22Rv1 (cell line): Measurements from ENCODE around the gene RYR2.

Experiments used
- ZFX ChIP-seq: fragments of 450-650 bp; IDR thresholded peaks from 2 replicates; pipeline ENCODE4 v1.6.1; 2017; ENCODE audit warnings: antibody characterized with exemption, borderline replicate concordance
- TF ChIP-seq, protein P1 (sequence below): fragments of 450-650 bp; IDR thresholded peaks from 2 replicates; pipeline ENCODE4 v1.5.1; 2017; ENCODE audit warnings: mild to moderate bottlenecking

DNA sequence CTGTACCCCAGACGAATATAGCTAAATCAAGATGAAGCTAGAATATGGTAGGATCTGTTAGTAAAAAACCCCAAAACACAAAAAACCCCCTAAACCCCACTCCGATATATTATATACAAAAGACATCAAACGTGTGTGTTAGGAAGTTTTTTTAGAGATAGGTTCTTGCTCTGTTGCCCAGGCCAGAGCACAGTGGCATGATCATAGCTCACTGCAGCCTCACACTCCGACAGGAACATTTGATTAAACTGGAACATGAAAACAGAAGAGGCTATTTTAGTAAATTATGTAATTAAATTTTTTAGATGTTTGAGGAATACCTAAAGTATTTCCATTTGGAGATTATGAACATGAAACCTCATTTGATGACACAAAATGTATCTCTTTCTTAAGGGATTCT is 8.2 kb upstream of the RYR2 start:
- TF ChIP-seq, protein P1, sequence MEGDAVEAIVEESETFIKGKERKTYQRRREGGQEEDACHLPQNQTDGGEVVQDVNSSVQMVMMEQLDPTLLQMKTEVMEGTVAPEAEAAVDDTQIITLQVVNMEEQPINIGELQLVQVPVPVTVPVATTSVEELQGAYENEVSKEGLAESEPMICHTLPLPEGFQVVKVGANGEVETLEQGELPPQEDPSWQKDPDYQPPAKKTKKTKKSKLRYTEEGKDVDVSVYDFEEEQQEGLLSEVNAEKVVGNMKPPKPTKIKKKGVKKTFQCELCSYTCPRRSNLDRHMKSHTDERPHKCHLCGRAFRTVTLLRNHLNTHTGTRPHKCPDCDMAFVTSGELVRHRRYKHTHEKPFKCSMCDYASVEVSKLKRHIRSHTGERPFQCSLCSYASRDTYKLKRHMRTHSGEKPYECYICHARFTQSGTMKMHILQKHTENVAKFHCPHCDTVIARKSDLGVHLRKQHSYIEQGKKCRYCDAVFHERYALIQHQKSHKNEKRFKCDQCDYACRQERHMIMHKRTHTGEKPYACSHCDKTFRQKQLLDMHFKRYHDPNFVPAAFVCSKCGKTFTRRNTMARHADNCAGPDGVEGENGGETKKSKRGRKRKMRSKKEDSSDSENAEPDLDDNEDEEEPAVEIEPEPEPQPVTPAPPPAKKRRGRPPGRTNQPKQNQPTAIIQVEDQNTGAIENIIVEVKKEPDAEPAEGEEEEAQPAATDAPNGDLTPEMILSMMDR = no peak
- TF ChIP-seq ZFX = no peak
